BLaER1 (cell line): ENCODE results near the gene OR10A4.
"Not testable (repeated sequence)": the region's sequence is repeated elsewhere in the genome, so short reads cannot be mapped to it uniquely, and the experiment has no call there.

Experiments
- H3K27ac ChIP-seq: shearing (Covaris generic); formaldehyde crosslinking; 2 replicates; pipeline ENCODE4 v1.8.1; 2022
- H3K27me3 ChIP-seq: shearing (Covaris generic); formaldehyde crosslinking; 2 replicates; pipeline ENCODE4 v1.8.1; 2022
- H3K36me3 ChIP-seq: shearing (Covaris generic); formaldehyde crosslinking; 2 replicates; pipeline ENCODE4 v1.8.1; 2022
- H3K4me1 ChIP-seq: shearing (Covaris generic); formaldehyde crosslinking; 2 replicates; pipeline ENCODE4 v1.8.1; 2022
- H3K4me2 ChIP-seq: shearing (Covaris generic); formaldehyde crosslinking; 2 replicates; pipeline ENCODE4 v1.8.1; 2022
- H3K4me3 ChIP-seq: shearing (Covaris generic); formaldehyde crosslinking; 2 replicates; pipeline ENCODE4 v1.8.1; 2022
- H3K9ac ChIP-seq: shearing (Covaris generic); formaldehyde crosslinking; 2 replicates; pipeline ENCODE4 v1.8.1; 2022
- H3K9me3 ChIP-seq: shearing (Covaris generic); formaldehyde crosslinking; 2 replicates; pipeline ENCODE4 v1.8.1; 2022
- H4K20me1 ChIP-seq: shearing (Covaris generic); formaldehyde crosslinking; 2 replicates; pipeline ENCODE4 v1.8.1; 2022
- Cebpa-rat ChIP-seq: shearing (Covaris generic); IDR thresholded peaks from 2 replicates; pipeline ENCODE4 v1.8.1; 2022

OR10A4 gene

DNA sequence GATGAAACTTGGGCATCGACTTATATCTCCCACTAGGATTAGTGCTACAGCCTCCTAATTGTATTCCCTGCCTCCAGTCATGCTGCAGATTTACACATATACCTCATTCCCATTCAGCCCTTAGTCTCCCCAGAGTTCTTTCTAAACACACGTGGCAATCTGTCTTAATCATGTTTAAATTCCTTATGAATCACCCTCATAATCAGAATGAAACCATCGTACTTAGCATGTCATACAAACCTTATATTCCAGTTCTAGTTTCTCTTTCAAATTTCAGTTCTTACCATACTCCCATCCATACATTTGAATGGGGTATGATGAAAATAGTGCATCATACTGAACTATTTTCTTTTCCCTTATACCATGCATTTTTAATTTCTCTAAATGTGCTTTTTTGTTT lies 19.6 kb upstream of the OR10A4 start:
- Histone ChIP-seq H3K4me1 (no peaks in the 10 kb centered on the region), H4K20me1 (no peaks in the 10 kb centered on the region), H3K9me3 (peaks cover 9% of the 10 kb centered on the region; the same call in 1 of the 2 replicates), H3K36me3 (no peaks in the 10 kb centered on the region), H3K4me3 (no peak overlapping the region), H3K27me3 (no peaks in the 10 kb centered on the region), H3K4me2 (no peak overlapping the region), H3K9ac (no peak overlapping the region), H3K27ac (no peak overlapping the region)
- no peak for TF ChIP-seq Cebpa-rat

DNA sequence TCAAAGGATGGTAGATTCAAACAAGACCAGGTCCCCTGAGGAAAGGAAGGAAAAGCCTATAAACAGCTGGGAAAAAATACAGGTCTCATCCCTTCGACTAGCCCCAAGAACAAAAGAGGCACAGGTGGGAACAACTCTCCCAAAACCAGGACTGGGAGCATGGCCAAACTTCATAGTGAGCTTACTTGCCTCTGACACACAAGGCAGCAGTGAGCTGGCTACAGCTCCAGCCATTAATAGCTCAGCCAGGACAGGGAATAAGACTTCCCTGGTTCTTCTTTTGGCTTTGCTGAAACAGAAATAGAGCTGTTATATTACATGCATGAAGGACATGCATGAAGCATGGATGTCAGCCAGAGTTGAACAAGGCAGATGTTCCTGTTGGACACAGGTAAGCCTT lies 13.5 kb upstream of the OR10A4 start, which contains the start of gene OR10A2:
Gene OR10A2 (plus strand): TSS at position 97 of the 400 bp plus-strand sequence. CDS start 6,698 bp downstream, outside the sequence.
- Histone ChIP-seq H3K9me3 (no peaks in the 10 kb centered on the region), H3K9ac (no peak within 1 kb of the TSS), H3K36me3 (no peaks in the 10 kb centered on the region), H3K27ac (no peak within 1 kb of the TSS), H3K4me2 (no peak within 1 kb of the TSS), H3K4me1 (no peaks in the 10 kb centered on the region), H3K4me3 (no peak within 1 kb of the TSS), H4K20me1 (no peaks in the 10 kb centered on the region), H3K27me3 (no peaks in the 10 kb centered on the region)
- no peak for TF ChIP-seq Cebpa-rat

DNA sequence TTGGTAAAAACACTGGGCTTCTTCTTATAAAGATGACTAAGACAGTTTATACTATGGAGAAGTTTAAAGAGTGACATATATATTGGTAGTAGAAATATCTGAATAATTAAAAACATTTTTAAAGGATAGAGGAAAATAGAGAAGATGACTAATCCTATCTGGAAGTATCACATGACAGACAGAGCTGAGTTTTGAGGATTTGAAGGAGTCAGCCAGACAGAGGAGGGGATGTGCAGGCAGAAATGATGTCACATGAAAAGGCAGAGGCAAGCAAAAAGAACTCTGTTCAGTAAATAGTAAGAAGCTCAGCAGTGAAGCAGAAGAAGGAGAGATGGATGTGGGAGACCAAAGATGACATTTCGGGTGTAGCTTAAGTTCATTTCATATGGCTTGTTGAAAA lies 12.0 kb upstream of the OR10A4 start:
- H3K9me3 ChIP-seq: no peaks in the 10 kb centered on the region
- H3K27me3 ChIP-seq: no peaks in the 10 kb centered on the region
- H3K36me3 ChIP-seq: no peaks in the 10 kb centered on the region
- H3K4me3 ChIP-seq: no peak overlapping the region
- no peak overlapping the region for H3K27ac ChIP-seq
- H4K20me1 ChIP-seq: no peaks in the 10 kb centered on the region
- no peak for TF ChIP-seq Cebpa-rat
- H3K4me1 ChIP-seq: no peaks in the 10 kb centered on the region
- no peak overlapping the region for H3K9ac ChIP-seq
- H3K4me2 ChIP-seq: no peak overlapping the region

DNA sequence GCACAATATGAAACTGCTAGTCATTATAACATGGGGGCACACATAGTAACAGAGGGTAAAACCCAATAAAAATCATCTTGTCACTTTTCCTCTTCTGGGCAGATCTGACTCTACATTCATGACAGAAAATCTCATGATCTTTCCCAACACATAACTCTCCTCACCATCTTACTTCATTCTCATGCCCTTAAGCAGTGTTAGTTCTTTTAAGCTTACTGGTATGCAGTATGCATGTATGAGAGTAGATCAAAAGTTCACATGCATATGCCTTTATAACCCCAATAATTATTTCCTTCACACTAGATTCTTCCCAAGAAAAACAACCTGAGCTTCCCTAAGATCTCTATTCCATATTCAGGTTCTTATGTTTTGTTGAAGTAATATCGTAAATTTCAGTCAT lies 5.1 kb upstream of the OR10A4 start:
- H4K20me1 ChIP-seq: no peaks in the 10 kb centered on the region
- no peak overlapping the region for H3K4me2 ChIP-seq
- H3K4me1 ChIP-seq: no peaks in the 10 kb centered on the region
- H3K9ac ChIP-seq: no peak overlapping the region
- H3K4me3 ChIP-seq: no peak overlapping the region
- no peak for TF ChIP-seq Cebpa-rat
- H3K27ac ChIP-seq: no peak overlapping the region
- H3K9me3 ChIP-seq: no peaks in the 10 kb centered on the region
- no peaks in the 10 kb centered on the region for H3K36me3 ChIP-seq
- no peaks in the 10 kb centered on the region for H3K27me3 ChIP-seq

DNA sequence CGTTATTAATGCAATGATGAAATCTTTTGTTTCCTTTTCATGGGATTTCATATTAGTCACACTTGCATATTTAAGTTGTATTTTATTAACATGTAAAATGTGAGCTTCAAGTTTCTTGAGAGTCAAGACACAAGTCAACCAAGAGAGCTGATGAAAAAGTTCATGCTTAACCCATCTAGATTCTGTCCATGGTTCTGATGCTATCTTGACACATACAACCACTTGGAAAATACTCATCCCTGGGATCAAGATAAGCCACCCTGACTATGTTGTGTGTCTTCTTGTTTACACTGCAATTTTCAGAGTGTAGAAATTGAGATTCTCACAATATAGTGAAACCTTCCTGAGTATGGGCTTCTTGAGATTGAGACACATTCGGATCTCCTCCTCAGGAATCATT lies 664 bp upstream of the OR10A4 start:
- Histone ChIP-seq H3K27ac (no peak overlapping the region), H3K36me3 (no peaks in the 10 kb centered on the region), H4K20me1 (no peaks in the 10 kb centered on the region), H3K4me2 (no peak overlapping the region), H3K9me3 (peaks cover 9% of the 10 kb centered on the region), H3K4me3 (no peak overlapping the region), H3K4me1 (no peaks in the 10 kb centered on the region), H3K9ac (no peak overlapping the region), H3K27me3 (no peaks in the 10 kb centered on the region)
- no peak for TF ChIP-seq Cebpa-rat

DNA sequence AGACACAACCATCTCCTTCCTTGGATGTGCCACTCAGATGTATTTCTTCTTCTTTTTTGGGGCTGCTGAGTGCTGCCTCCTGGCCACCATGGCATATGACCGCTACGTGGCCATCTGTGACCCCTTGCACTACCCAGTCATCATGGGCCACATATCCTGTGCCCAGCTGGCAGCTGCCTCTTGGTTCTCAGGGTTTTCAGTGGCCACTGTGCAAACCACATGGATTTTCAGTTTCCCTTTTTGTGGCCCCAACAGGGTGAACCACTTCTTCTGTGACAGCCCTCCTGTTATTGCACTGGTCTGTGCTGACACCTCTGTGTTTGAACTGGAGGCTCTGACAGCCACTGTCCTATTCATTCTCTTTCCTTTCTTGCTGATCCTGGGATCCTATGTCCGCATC lies 489 bp downstream of the OR10A4 start:
- no peaks in the 10 kb centered on the region for H3K27me3 ChIP-seq
- H3K9ac ChIP-seq: no peak overlapping the region
- no peak for TF ChIP-seq Cebpa-rat
- no peaks in the 10 kb centered on the region for H3K4me1 ChIP-seq
- no peak overlapping the region for H3K27ac ChIP-seq
- peaks cover 9% of the 10 kb centered on the region for H3K9me3 ChIP-seq
- H3K4me2 ChIP-seq: no peak overlapping the region
- H3K4me3 ChIP-seq: no peak overlapping the region
- no peaks in the 10 kb centered on the region for H3K36me3 ChIP-seq
- no peaks in the 10 kb centered on the region for H4K20me1 ChIP-seq

DNA sequence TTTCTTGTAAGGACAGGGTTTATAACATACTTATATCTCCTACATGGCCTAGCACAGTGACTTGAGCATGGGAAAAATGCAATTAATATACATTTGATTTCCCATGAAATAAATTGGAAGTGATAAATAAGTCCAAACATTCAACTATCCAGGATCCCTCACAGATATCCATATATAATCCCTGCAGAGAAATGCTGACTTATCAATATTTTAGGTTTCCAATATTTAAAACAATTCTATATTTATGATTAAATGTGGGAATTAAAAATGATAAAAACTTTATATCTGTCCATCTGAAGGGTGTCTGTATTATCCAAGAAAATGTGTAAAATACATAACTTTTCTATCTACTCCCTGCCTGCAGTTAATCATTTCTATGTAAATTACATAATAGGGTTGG lies 6.3 kb downstream of the OR10A4 start:
- H3K4me2 ChIP-seq: no peak overlapping the region
- H3K9me3 ChIP-seq: no peaks in the 10 kb centered on the region
- H3K4me1 ChIP-seq: no peaks in the 10 kb centered on the region
- no peaks in the 10 kb centered on the region for H4K20me1 ChIP-seq
- H3K4me3 ChIP-seq: no peak overlapping the region
- H3K27ac ChIP-seq: no peak overlapping the region
- TF ChIP-seq Cebpa-rat: no peak
- H3K27me3 ChIP-seq: no peaks in the 10 kb centered on the region
- H3K9ac ChIP-seq: no peak overlapping the region
- H3K36me3 ChIP-seq: no peaks in the 10 kb centered on the region

DNA sequence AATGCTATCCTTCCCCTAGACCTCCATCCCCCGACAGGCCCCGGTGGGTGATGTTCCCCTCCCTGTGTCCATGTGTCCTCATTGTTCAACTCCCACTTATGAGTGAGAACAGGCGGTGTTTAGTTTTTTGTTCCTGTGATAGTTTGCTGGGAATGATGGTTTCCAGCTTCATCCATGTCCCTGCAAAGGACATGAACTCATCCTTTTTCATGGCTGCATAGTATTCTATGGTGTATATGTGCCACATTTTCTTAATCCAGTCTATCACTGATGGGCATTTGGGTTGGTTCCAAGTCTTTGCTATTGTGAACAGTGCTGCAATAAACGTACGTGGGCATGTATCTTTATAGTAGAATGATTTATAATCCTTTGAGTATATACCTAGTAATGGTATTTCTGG lies 11.3 kb downstream of the OR10A4 start:
- not testable (repeated sequence) for H3K36me3 ChIP-seq, H4K20me1 ChIP-seq, H3K4me3 ChIP-seq, H3K4me2 ChIP-seq, H3K27me3 ChIP-seq, H3K9ac ChIP-seq, H3K4me1 ChIP-seq, H3K9me3 ChIP-seq, H3K27ac ChIP-seq

DNA sequence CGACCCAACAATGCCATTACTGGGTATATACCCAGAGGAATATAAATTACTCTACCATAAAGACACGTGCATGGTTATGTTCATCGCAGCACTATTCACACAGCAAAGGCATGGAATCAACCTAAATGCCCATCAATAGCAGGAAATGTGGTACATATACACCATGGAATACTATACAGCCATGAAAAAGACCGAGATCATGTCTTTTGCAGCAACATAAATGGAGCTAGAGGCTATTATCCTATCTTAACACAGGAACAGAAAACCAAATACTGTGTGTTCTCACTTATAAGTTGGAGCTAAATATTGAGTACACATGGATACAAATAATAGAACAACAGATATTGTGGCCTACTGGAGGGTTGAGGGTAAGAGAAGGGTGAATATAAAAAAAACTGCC lies 12.4 kb downstream of the OR10A4 start:
- Histone ChIP-seq H3K4me1 (no peaks in the 10 kb centered on the region), H3K4me3 (no peak overlapping the region), H3K4me2 (no peak overlapping the region), H3K9ac (no peak overlapping the region), H3K27ac (no peak overlapping the region), H3K9me3 (0 out of 2 replicates have a peak, but pooled peaks cover 3% of the 10 kb centered on the region), H4K20me1 (no peaks in the 10 kb centered on the region), H3K27me3 (no peaks in the 10 kb centered on the region), H3K36me3 (no peaks in the 10 kb centered on the region)
- TF ChIP-seq Cebpa-rat: no peak

DNA sequence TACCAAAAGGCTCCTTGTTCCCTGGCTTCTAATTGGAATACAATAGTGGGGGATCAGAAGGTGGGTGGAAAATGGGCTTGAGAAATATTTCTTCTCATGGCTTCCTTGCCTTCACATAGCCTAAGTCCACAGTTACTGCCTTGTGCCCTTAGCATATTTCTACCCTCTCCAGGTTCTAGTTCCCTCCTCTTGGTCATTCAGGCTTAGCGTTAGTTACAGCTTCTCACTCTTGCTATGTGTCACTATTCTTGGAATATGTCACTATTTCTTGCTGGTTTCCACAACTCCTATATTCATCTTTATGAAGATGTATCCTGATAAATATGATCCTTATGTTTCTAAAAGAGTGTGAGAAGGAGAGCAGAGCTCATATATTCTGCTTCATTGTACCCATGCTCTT lies 13.4 kb downstream of the OR10A4 start:
- Histone ChIP-seq H3K9me3 (0 out of 2 replicates have a peak, but pooled peaks cover 3% of the 10 kb centered on the region), H3K36me3 (no peaks in the 10 kb centered on the region), H3K27ac (no peak overlapping the region), H3K27me3 (no peaks in the 10 kb centered on the region), H3K4me3 (no peak overlapping the region), H3K4me2 (no peak overlapping the region), H4K20me1 (no peaks in the 10 kb centered on the region), H3K4me1 (no peaks in the 10 kb centered on the region), H3K9ac (no peak overlapping the region)
- TF ChIP-seq Cebpa-rat: no peak

DNA sequence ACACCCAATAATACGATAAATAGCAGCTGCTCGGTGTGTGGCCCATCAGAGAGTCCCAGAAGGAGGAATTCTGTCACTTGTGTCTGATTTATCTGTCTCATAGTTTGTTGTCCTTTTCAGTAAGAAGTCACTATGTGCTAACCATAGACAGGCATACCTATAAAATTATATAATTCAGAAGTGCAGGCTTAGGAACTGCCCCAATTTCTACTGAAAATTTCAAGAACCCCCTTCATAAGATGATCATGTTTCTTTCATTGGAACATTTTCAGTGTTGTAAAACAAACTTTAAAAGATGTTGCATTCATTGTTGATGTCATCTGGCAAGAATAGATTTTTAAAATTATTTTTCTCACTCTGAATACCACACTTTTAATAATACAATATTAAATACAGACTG lies 16.0 kb downstream of the OR10A4 start, which contains the start of gene OR2D2:
Gene OR2D2 (minus strand): TSS at position 101 of the 400 bp plus-strand sequence. CDS start 0 bp downstream, at position 101.
- H3K9ac ChIP-seq: no peak within 1 kb of the TSS
- H3K36me3 ChIP-seq: no peaks in the 10 kb centered on the region
- TF ChIP-seq Cebpa-rat: no peak
- H3K27ac ChIP-seq: no peak within 1 kb of the TSS
- no peaks in the 10 kb centered on the region for H4K20me1 ChIP-seq
- no peaks in the 10 kb centered on the region for H3K4me1 ChIP-seq
- H3K4me2 ChIP-seq: no peak within 1 kb of the TSS
- H3K9me3 ChIP-seq: 0 out of 2 replicates have a peak, but pooled peaks cover 3% of the 10 kb centered on the region
- H3K27me3 ChIP-seq: no peaks in the 10 kb centered on the region
- H3K4me3 ChIP-seq: no peak within 1 kb of the TSS
